Kidney epithelial cell (primary cell): ENCODE results near the gene USP9X. TPM values are rescaled to one million over a fixed set of nuclear protein-coding genes. Genes with fewer than 3 reads are reported as not detected.

Experiments
- DNase-seq: peaks from one replicate; pipeline ENCODE4 v3.0.0-alpha.2; 2010; ENCODE audit warnings: low read depth
- H3K27me3 ChIP-seq: 2 replicates; pipeline ENCODE4 v1.6.0; 2011; ENCODE audit warnings: low read length; ENCODE audit not compliant: control insufficient read depth, insufficient read depth
- H3K36me3 ChIP-seq: 2 replicates; pipeline ENCODE4 v1.5.1; 2011; ENCODE audit warnings: low read length; ENCODE audit not compliant: control insufficient read depth, insufficient read depth
- H3K4me3 ChIP-seq: 2 replicates; pipeline ENCODE4 v1.5.1; 2011; ENCODE audit warnings: low read depth, mild to moderate bottlenecking, control low read depth, low read length
- CTCF ChIP-seq: IDR thresholded peaks from 2 replicates; pipeline ENCODE4 v1.5.1; 2011; ENCODE audit warnings: mild to moderate bottlenecking, moderate library complexity, low read length, control low read depth, inconsistent platforms; ENCODE audit not compliant: insufficient read depth, poor library complexity, severe bottlenecking
- total RNA-seq: library from RNA; depleted of rRNA; stranded (reverse); fragments of >200 nt; gene quantifications from 2 replicates; pipeline ENCODE4 v1.2.3, GENCODE V29; 2015

The USP9X gene
- total RNA-seq, 1 donor from 2014 or later = 53.7 TPM

- no peaks in the 10 kb centered on the region for H3K36me3 ChIP-seq
- no peaks in the 10 kb centered on the region for H3K27me3 ChIP-seq
- TF ChIP-seq CTCF = no peak
- H3K4me3 ChIP-seq = no peak overlapping the region
- no peak for DNase-seq
These were observed 149.7 kb downstream of the USP9X start for GRCh38 chrX:41234962-41235361.

GRCh38 chrX:41236629-41237028, 151.4 kb downstream of the USP9X start:
- no peak for TF ChIP-seq CTCF
- Histone ChIP-seq H3K4me3 (no peak overlapping the region), H3K36me3 (no peaks in the 10 kb centered on the region)

GRCh38 chrX:41240509-41240908, 155.3 kb downstream of the USP9X start:
- no peak for DNase-seq
- no peak for TF ChIP-seq CTCF

More at GRCh38 chrX:41236629-41237028, 151.4 kb downstream of the USP9X start:
- DNase-seq = no peak
- no peaks in the 10 kb centered on the region for H3K27me3 ChIP-seq

GRCh38 chrX:41241962-41242361, 156.7 kb downstream of the USP9X start:
- TF ChIP-seq CTCF = no peak
- DNase-seq = no peak
- no peaks in the 10 kb centered on the region for H3K27me3 ChIP-seq
- no peak overlapping the region for H3K4me3 ChIP-seq
- H3K36me3 ChIP-seq = no peaks in the 10 kb centered on the region

More at GRCh38 chrX:41240509-41240908, 155.3 kb downstream of the USP9X start:
- H3K36me3 ChIP-seq = no peaks in the 10 kb centered on the region
- H3K4me3 ChIP-seq = no peak overlapping the region
- no peaks in the 10 kb centered on the region for H3K27me3 ChIP-seq

- no peak overlapping the region for H3K4me3 ChIP-seq
- no peak for TF ChIP-seq CTCF
- no peak for DNase-seq
- no peaks in the 10 kb centered on the region for H3K36me3 ChIP-seq
- no peaks in the 10 kb centered on the region for H3K27me3 ChIP-seq
These were observed 160.4 kb downstream of the USP9X start for GRCh38 chrX:41245641-41246040.

GRCh38 chrX:41250867-41251266, 165.6 kb downstream of the USP9X start:
- Histone ChIP-seq H3K36me3 (no peaks in the 10 kb centered on the region), H3K4me3 (no peak overlapping the region), H3K27me3 (peaks cover 6% of the 10 kb centered on the region)
- no peak for TF ChIP-seq CTCF
- DNase-seq = no peak
